ENCODE data around the gene ANKRD11.

ANKRD11 gene

GRCh38 chr16:89224665-89225064, 265.7 kb downstream of the ANKRD11 start:
- no peak for TF ChIP-seq CTCF (IDR thresholded peaks at IDR 0.05; ENCODE audit: control extremely low read depth, extremely low read depth, low read depth, missing control alignments)
- CTCF ChIA-PET = no interaction called here
- POLR2A ChIA-PET = interaction anchor here (0.6 kb wide), 1 partner anchor 467 kb away, joined by 3 read pairs; no protein-coding TSS in a partner anchor

GRCh38 chr16:89222931-89223330, 267.4 kb downstream of the ANKRD11 start:
- TF ChIP-seq CTCF (IDR thresholded peaks at IDR 0.05; ENCODE audit: control extremely low read depth, extremely low read depth, low read depth, missing control alignments) = no peak
- CTCF ChIA-PET = no interaction called here
- no peak for DNase-seq (ENCODE audit: extremely low spot score)
- POLR2A ChIA-PET = no interaction called here

More at GRCh38 chr16:89224665-89225064, 265.7 kb downstream of the ANKRD11 start:
- DNase-seq (ENCODE audit: extremely low spot score) = no peak

GRCh38 chr16:89221604-89222003, 268.8 kb downstream of the ANKRD11 start:
- CTCF ChIA-PET = no interaction called here
- no peak for TF ChIP-seq CTCF (IDR thresholded peaks at IDR 0.05; ENCODE audit: control extremely low read depth, extremely low read depth, low read depth, missing control alignments)
- POLR2A ChIA-PET = no interaction called here
- no peak for DNase-seq (ENCODE audit: extremely low spot score)

- TF ChIP-seq CTCF (IDR thresholded peaks at IDR 0.05; ENCODE audit: control extremely low read depth, extremely low read depth, low read depth, missing control alignments) = no peak
- ChIA-PET POLR2A (no interaction called here), CTCF (no interaction called here)
- no peak for DNase-seq (ENCODE audit: extremely low spot score)
These were observed 271.0 kb downstream of the ANKRD11 start for GRCh38 chr16:89219365-89219764.
